Measurements from ENCODE around the gene C3orf85.
"Not testable (repeated sequence)": the region's sequence is repeated elsewhere in the genome, so short reads cannot be mapped to it uniquely, and the experiment has no call there.

The C3orf85 gene

DNA sequence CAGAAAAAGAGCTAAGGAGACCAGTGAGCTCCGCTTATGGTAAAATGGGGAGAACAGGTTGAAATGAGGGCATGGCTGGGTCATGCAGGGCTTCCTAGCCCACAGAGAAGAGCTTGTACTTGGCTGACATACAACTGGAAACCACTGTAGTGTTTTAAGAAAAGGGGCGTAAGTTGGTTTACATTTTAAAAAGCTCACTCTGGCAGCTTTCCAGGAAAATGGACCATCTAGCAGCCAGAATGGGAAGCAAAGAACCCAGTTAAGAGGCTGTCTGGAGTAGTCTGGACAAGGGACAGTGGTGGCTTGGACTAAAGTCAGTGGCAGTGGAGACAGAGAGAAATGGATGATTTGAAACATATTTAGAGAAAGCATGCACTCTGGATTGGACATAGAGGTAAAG is 20.5 kb upstream of the C3orf85 start:
- no peak overlapping the region for H3K4me2 ChIP-seq
- H3K9me3 ChIP-seq = peaks cover 4% of the 10 kb centered on the region; the same call in 1 of the 2 replicates
- TF ChIP-seq Cebpa-rat (IDR thresholded peaks at IDR 0.05) = no peak
- no peak overlapping the region for H3K27ac ChIP-seq
- no peaks in the 10 kb centered on the region for H3K36me3 ChIP-seq
- H3K4me3 ChIP-seq = no peak overlapping the region
- no peaks in the 10 kb centered on the region for H4K20me1 ChIP-seq
- H3K4me1 ChIP-seq = peaks cover 9% of the 10 kb centered on the region
- H3K27me3 ChIP-seq = no peaks in the 10 kb centered on the region
- H3K9ac ChIP-seq = no peak overlapping the region

- no peak within 1 kb of the TSS for H3K4me2 ChIP-seq
- no peaks in the 10 kb centered on the region for H3K27me3 ChIP-seq
- H3K9ac ChIP-seq = no peak within 1 kb of the TSS
- H4K20me1 ChIP-seq = no peaks in the 10 kb centered on the region
- H3K4me1 ChIP-seq = peaks cover 28% of the 10 kb centered on the region
- no peak for TF ChIP-seq Cebpa-rat (IDR thresholded peaks at IDR 0.05)
- no peaks in the 10 kb centered on the region for H3K36me3 ChIP-seq
- H3K9me3 ChIP-seq = peaks cover 4% of the 10 kb centered on the region; the same call in 1 of the 2 replicates
- H3K27ac ChIP-seq = no peak within 1 kb of the TSS
- no peak within 1 kb of the TSS for H3K4me3 ChIP-seq
These were observed 18.6 kb upstream of the C3orf85 start, which contains the start of gene MORC1 for GRCh38 chr3:109117939-109118338. Gene MORC1, minus strand, starts transcription at chr3:109118134. Its CDS starts 75 bp downstream, at chr3:109118059.

- Histone ChIP-seq H3K4me3 (no peak overlapping the region), H3K9ac (no peak overlapping the region), H3K4me2 (no peak overlapping the region), H3K9me3 (peaks cover 4% of the 10 kb centered on the region; the same call in 1 of the 2 replicates), H4K20me1 (no peaks in the 10 kb centered on the region), H3K36me3 (no peaks in the 10 kb centered on the region), H3K4me1 (peaks cover 29% of the 10 kb centered on the region), H3K27me3 (no peaks in the 10 kb centered on the region), H3K27ac (no peak overlapping the region)
- no peak for TF ChIP-seq Cebpa-rat (IDR thresholded peaks at IDR 0.05)
These were observed 17.9 kb upstream of the C3orf85 start for GRCh38 chr3:109118584-109118983.

- peak overlapping the region; percentile 68 for H3K4me2 ChIP-seq
- no peaks in the 10 kb centered on the region for H3K36me3 ChIP-seq
- peak overlapping the region; percentile 68; the same call in 1 of the 2 replicates for H3K27ac ChIP-seq
- no peak overlapping the region for H3K9ac ChIP-seq
- H4K20me1 ChIP-seq = no peaks in the 10 kb centered on the region
- H3K4me3 ChIP-seq = no peak overlapping the region
- TF ChIP-seq Cebpa-rat (IDR thresholded peaks at IDR 0.05) = no peak
- no peaks in the 10 kb centered on the region for H3K27me3 ChIP-seq
- H3K4me1 ChIP-seq = peaks cover 29% of the 10 kb centered on the region
- H3K9me3 ChIP-seq = peaks cover 4% of the 10 kb centered on the region; the same call in 1 of the 2 replicates
These were observed 13.8 kb upstream of the C3orf85 start for GRCh38 chr3:109122690-109123089.

DNA sequence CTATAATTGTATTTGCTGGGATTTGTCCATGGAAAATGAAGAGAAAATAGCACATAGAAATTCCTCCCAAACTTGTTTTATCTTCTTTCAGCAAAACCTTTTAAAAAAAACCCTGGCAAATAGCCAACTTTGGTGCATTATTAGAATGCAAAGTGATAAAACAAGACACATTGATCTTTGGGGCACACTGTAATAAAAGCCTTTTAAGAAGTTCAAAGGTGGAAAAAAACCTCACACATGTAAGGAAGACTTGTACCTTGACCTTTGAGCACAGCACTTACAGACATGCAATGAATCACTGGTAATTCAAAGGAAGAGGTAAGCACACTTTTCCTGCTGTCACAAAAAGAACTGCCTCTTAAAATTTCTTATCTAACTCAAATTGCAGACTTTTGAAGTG is 10.6 kb upstream of the C3orf85 start:
- H3K4me1 ChIP-seq = peaks cover 25% of the 10 kb centered on the region
- H3K4me3 ChIP-seq = no peak overlapping the region
- H3K36me3 ChIP-seq = no peaks in the 10 kb centered on the region
- H4K20me1 ChIP-seq = no peaks in the 10 kb centered on the region
- H3K27ac ChIP-seq = no peak overlapping the region
- TF ChIP-seq Cebpa-rat (IDR thresholded peaks at IDR 0.05) = no peak
- no peaks in the 10 kb centered on the region for H3K27me3 ChIP-seq
- H3K9me3 ChIP-seq = no peaks in the 10 kb centered on the region
- H3K4me2 ChIP-seq = no peak overlapping the region
- H3K9ac ChIP-seq = no peak overlapping the region

GRCh38 chr3:109127553-109127952 is 9.0 kb upstream of the C3orf85 start:
- Histone ChIP-seq H3K27me3 (no peaks in the 10 kb centered on the region), H3K9ac (no peak overlapping the region), H4K20me1 (no peaks in the 10 kb centered on the region), H3K36me3 (no peaks in the 10 kb centered on the region), H3K4me3 (no peak overlapping the region), H3K4me2 (no peak overlapping the region), H3K9me3 (no peaks in the 10 kb centered on the region), H3K27ac (no peak overlapping the region), H3K4me1 (peaks cover 17% of the 10 kb centered on the region)
- TF ChIP-seq Cebpa-rat (IDR thresholded peaks at IDR 0.05) = no peak

DNA sequence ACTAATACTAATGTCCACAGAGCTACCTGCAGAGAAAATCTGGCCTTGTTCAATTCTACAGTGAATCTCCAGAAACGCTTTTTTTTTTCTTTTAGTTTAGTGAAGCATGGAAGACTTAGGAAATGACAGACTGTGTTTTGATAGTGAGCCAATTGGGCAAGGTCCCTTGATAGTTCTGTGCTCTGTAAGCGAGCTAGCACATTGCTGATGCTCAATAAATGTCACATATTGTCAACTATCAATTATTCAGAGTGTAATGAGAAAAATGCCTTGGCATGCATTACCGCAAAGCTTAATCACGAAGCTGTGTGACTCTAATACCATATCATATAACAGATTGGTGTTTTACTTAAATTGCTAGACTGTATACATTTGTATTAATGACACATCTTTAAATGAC is 5.2 kb upstream of the C3orf85 start:
- Histone ChIP-seq H3K4me2 (peak overlapping the region; percentile 1), H3K4me3 (no peak overlapping the region), H3K9me3 (no peaks in the 10 kb centered on the region), H4K20me1 (no peaks in the 10 kb centered on the region), H3K9ac (no peak overlapping the region), H3K4me1 (peaks cover 12% of the 10 kb centered on the region), H3K27me3 (no peaks in the 10 kb centered on the region), H3K36me3 (no peaks in the 10 kb centered on the region), H3K27ac (no peak overlapping the region)
- no peak for TF ChIP-seq Cebpa-rat (IDR thresholded peaks at IDR 0.05)

DNA sequence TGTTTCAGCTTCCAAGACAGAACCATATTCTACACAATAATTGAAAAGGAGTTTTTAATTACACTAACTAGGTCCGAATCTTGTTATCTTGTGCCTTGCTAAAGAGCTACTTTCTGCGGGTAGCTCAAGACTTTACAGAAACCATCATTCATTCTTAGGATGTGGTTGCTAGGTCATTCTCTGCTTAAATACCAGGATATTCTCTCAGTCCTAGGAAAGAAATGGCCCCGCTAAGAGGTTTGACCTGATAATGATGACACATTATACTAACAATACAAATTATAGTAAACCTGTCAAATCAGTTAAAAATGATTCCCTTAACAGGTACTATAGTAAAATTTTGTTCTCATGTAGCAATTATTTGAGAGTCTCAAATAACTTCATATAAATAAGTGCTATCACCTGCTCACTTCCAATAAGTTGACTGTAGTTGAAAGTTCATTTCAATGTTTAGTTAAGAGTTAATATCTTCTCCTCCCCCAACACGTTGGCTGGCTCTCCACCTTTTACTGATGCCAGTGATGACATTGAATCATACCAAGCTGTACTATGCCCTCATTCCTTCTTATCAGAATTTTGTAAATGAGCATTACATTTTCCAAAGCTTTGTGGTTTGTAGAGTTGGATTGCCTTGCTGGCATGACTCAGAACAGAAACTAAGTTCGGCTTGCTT is 3.6 kb upstream of the C3orf85 start:
- Histone ChIP-seq H3K36me3 (no peaks in the 10 kb centered on the region), H3K4me2 (no peak overlapping the region), H3K27me3 (no peaks in the 10 kb centered on the region), H3K4me3 (no peak overlapping the region), H3K9ac (no peak overlapping the region), H3K27ac (no peak overlapping the region), H3K4me1 (peaks cover 12% of the 10 kb centered on the region), H3K9me3 (no peaks in the 10 kb centered on the region), H4K20me1 (no peaks in the 10 kb centered on the region)
- TF ChIP-seq Cebpa-rat (IDR thresholded peaks at IDR 0.05) = no peak

GRCh38 chr3:109133474-109133816 is 3.1 kb upstream of the C3orf85 start:
- H3K4me1 ChIP-seq = peaks cover 12% of the 10 kb centered on the region
- H3K4me2 ChIP-seq, H3K27me3 ChIP-seq, H3K9me3 ChIP-seq, H3K27ac ChIP-seq, H3K4me3 ChIP-seq, H3K36me3 ChIP-seq, H4K20me1 ChIP-seq, H3K9ac ChIP-seq: not testable (repeated sequence)

DNA sequence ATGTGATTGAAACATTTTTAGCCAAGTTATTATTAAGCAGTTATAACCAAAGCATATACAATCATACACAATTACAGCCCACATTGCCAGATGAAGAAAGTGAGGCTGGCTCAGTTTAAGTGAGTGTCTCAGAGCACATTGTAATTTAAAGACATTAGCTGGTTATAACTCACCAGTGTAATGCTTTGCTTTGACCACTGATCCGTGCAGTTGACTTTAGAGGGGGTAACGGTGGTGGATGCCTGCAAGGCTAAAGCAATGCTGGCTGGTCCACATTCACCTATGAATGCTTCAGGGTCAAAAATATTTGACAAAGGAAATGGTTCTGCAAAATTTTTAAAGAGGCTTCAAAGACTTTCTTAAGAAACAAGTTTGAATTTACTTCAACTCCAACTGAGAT is 1.2 kb downstream of the C3orf85 start:
- no peaks in the 10 kb centered on the region for H3K36me3 ChIP-seq
- H3K4me3 ChIP-seq = no peak overlapping the region
- H3K9me3 ChIP-seq = no peaks in the 10 kb centered on the region
- no peaks in the 10 kb centered on the region for H3K4me1 ChIP-seq
- no peaks in the 10 kb centered on the region for H4K20me1 ChIP-seq
- no peak overlapping the region for H3K4me2 ChIP-seq
- no peak overlapping the region for H3K9ac ChIP-seq
- H3K27me3 ChIP-seq = no peaks in the 10 kb centered on the region
- no peak overlapping the region for H3K27ac ChIP-seq
- no peak for TF ChIP-seq Cebpa-rat (IDR thresholded peaks at IDR 0.05)

GRCh38 chr3:109140318-109140717 is 3.8 kb downstream of the C3orf85 start:
- Histone ChIP-seq H3K4me3 (no peak overlapping the region), H3K27ac (no peak overlapping the region), H3K27me3 (no peaks in the 10 kb centered on the region), H3K9me3 (no peaks in the 10 kb centered on the region), H3K4me1 (no peaks in the 10 kb centered on the region), H3K36me3 (no peaks in the 10 kb centered on the region), H3K9ac (no peak overlapping the region), H4K20me1 (no peaks in the 10 kb centered on the region), H3K4me2 (no peak overlapping the region)
- no peak for TF ChIP-seq Cebpa-rat (IDR thresholded peaks at IDR 0.05)
